HG03558 (cell line): ENCODE data around the gene GNAO1.
"Not testable (repeated sequence)": the region's sequence is repeated elsewhere in the genome, so short reads cannot be mapped to it uniquely, and the experiment has no call there.

ENCODE experiments used
- ATAC-seq: cut with Tn5 transposase; IDR thresholded peaks from one replicate; pipeline ENCODE4 v1.9.1; 2021; ENCODE audit warnings: moderate number of reproducible peaks; ENCODE audit not compliant: unreplicated experiment; ENCODE audit errors: extremely low read depth

Gene GNAO1

DNA sequence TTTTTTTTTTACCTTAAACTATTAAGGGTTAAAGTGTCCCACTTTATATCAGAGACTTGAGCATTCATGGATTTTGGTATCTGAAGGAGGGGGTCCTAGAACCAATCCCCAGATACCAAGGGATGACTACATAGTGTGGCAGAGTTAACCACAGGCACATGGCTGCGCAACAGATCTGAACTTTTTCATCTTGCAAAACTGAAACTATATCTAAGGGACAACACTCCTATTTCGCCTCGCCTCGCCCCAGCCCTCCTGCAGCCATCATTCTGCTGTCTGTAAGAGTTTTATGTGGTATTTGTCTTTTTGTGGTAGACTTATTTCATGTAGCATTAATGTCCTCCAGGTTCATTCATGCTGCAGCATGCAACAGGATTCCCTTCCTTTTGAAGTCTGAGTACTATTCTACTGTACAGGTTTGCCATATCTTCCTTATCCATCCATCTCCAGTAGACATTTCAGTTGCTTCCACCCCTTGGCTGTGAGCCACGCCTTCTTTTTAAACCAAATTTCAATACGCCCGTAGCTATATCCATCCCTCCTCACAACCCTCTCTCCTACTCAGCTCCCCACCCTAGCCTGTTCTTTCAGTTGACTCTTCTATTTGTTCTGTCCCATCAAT lies 180.8 kb downstream of the GNAO1 start:
- ATAC-seq, result no peak

DNA sequence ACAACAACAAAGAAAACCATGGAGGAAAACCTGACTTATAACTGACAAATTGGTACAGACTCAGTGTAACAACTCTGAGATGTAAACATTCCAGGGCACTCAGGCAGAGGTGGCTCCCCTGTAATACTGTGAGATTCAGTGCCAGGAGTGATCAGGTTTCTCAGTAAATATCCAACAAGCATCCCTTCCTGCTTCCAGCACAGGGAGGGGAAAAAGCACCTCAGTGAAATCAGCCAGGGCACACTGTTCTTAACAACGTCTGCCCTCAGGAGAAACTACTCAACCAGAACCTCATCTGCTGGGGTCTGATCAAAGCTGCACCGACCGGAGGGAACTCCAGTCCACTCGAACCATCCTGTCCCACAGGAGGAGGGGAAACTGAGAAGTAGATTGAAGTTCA lies 181.7 kb downstream of the GNAO1 start:
- no peak for ATAC-seq

DNA sequence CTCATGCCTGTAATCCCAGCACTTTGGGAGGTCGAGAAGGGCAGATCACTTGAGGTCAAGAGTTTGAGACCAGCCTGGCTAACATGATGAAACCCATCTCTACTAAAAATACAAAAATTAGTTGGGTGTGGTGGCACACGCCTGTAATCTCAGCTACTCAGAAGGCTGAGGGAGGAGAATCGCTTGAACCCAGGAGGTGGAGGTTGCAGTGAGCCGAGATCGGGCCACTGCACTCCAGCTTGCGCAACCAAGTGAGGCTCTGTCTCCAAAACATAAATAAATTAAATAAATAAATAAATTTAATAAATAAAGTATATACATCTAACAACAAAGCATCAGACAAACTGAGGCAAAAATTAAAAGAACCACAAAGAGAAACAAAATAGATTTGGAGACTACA lies 184.5 kb downstream of the GNAO1 start:
- not testable (repeated sequence) for ATAC-seq

DNA sequence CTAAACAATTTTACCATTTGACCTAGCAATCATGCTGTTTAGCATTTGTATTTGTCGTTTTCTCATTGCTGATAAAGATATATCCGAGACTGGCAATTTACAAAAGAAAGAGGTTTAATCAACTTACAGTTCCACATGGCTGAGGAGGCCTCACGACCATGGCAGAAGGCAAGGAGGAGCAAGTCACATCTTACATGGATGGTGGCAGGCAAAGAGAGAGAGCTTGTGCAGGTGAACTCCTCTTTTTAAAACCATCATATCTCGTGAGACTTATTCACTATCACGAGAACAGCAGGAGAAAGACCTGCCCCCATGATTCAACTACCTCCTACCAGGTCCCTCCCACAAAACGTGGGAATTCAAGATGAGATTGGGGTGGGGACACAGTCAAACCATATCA lies 187.8 kb downstream of the GNAO1 start:
- ATAC-seq, result not testable (repeated sequence)

DNA sequence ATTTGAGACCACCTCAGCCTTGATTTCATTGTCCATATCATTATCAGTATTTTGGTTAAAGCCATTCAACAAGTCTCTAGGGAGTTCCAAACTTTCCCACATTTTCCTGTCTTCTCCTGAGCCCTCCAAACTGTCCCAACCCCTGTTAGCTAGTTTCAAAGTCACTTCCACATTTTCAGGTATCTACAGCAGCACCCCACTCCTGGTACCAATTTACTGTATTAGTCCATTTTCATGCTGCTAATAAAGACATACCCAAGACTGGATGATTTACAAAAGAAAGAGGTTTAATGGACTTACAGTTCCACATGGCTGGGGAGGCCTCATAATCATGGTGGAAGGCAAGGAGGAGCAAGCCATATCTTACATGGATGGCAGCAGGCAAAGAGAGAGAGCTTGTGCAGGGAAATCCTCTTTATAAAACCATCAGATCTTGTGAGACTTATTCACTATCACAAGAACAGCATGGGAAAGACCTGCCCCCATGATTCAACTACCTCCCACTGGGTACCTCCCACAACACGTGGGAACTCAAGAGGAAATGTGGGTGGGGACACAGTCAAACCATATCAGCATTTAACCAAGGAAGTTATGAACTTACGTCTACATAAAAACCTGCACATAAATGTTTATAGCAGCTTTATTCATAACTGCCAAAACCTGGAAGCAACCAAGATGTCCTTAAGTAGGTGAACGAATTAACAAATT lies 189.6 kb downstream of the GNAO1 start:
- ATAC-seq, result not testable (repeated sequence)

DNA sequence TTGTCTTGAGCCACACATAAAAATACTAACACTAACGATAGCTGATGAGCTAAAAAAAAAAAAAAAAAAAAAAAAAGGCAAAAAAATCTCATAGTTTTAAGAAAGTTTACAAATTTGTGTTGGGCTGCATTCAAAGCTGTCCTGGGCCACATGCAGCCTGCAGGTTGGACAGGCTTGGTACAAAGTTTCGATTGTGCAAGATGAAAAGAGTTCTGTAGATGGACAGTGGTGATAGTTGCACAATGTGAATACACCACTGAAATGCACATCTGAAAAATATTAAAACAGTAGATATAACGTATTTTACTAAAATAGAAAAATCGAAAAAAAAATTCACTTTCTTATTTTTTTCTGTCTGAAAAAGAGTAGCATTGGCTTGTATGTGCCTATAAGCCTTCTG lies 191.2 kb downstream of the GNAO1 start:
- no peak for ATAC-seq

DNA sequence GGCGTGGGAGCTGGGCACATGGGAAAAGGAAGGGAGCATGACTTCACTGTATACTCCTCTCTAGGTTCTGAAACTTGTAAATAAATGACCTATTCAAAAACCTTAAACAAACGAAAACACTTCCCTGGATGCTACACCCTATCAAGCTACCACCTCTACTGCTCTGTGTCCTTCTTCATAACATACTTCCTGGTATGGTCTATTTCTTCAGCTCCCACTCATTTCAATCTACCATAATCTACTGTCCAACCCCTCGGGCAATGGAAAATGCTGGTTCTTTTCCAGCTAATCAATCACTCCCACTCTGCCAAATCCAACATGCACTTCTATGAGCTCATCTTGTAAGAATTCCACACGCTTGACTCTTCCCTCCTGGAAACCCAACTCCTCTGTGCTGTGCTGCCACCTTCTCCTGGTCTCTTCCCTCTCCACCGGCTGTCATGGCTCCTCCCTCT lies 191.6 kb downstream of the GNAO1 start:
- ATAC-seq, result no peak

DNA sequence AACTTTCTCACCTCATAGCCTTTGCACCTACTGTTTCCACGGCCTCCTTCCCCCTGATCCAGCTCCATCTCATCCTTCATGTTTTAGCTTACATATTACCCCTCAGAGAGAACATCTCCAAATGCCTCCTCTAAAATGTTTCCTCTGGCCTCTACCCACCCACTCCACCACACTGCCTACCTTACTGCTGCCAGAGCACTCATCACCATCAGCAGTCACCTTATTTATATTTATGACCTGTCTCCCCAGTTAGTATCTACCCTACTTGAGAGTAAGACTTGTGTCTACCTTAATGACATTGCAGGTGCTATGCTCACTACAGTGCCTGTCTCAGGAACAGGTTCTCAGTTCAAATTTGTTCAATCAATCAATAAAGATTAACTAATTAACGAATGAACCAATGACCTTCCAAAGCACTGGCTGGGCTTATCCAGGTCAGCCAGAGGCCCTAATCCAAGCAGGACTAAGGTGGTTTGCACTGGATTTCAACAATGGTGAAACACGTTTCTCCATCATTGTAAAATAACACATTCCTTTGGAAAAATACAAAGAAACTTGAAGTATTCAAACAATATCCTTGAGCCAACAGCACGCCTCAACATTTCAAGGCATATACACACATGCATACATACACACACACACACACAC lies 192.9 kb downstream of the GNAO1 start:
- ATAC-seq, result no peak

DNA sequence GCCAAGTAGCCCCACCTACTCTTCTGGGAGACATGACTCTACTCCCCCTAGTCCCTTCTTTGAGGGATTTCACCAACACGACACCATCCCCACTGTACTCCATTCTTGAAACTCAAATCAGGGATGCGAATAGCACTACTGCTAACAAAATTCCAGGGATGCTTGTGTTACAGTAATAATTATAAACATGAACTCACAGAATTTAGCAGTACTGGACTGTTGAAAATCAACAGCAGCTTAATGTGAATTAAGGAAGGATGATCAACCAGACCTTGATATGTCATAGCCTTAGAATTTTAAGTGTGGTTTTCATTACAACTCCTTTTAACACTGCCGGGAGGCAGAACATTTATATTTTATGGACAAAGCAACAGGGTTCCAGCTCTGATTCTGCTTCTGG lies 196.1 kb downstream of the GNAO1 start:
- no peak for ATAC-seq

DNA sequence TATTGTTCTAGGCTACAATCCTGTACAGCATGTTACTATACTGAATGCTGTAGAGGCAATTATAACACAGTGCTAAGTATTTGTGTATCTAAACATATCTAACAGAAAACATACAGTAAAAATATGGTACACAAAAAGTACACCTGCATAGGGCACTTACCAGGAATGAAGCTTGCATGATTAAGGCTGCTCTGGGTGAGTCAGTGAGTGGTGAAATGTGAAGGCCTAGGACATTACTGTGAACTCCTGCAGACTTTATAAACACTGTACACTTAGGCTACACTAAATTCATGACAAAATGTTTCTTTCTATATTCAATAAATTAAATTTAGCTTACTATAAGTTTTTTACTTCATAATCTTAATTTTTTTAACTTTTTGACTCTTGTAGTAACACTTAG lies 196.9 kb downstream of the GNAO1 start:
- ATAC-seq, result no peak

DNA sequence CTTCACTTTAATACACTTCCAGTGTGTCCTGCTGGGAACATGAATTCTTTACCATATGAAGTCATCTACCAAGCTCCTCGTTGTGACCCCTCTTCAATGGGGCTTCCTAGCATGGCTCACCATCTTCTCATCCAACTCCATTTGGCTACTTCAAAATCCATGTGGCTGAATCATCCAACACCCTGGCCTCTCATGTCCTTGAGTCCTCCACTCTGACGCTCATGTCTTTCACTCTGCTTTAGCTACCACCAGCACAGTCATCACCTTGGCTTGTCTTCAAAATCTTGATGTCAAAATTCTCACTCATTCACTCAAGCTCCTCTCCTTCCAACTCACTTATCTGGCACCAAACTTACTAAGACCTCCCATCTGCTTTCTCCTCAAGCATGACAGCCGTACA lies 198.3 kb downstream of the GNAO1 start:
- no peak for ATAC-seq

DNA sequence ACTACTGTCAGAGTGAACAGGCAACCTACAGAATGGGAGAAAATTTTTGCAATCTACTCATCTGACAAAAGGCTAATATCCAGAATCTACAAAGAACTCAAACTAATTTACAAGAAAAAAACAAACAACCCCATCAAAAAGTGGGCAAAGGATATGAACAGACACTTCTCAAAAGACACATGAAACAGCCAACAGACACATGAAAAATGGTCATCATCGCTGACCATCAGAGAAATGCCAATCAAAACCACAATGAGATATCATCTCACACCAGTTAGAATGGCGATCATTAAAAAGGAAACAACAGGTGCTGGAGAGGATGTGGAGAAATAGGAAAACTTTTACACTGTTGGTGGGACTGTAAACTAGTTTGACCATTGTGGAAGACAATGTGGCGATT lies 205.4 kb downstream of the GNAO1 start:
- ATAC-seq, result not testable (repeated sequence)

DNA sequence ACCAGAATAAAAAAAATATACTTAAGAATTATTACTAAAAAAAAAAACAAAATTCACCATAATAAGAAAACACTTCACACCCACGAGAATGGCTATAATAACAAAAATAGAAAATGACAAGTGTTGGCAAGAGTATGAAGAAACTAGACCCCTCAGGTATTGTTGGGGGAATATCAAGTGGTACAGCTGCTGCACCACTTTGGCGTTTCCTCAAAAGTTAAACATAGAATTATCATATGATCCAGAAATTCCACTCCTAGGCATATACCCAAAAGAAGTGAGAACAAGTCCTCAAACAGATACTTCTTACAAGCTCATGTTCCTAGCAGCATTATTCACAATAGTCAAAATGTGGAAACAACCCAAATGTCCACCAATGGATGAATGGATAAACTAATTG lies 207.8 kb downstream of the GNAO1 start:
- ATAC-seq, result no peak

DNA sequence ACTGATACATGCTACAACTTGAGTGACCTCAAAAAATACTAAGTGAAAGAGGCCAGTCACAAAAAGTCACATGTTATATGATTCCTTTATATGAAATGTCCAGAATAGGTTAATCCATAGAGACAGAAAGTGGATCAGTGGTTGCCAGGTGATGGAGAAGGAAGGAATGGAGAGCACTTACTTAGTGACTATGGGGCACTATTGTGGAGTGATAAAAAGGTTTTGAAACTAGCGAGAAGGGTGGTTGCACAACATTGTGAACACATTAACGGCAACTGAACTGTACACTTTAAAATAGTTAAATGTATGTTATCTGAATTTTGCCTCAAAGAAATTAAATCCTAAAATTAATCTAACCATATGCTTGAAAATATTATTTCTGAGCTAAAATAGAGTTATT lies 208.2 kb downstream of the GNAO1 start:
- no peak for ATAC-seq

DNA sequence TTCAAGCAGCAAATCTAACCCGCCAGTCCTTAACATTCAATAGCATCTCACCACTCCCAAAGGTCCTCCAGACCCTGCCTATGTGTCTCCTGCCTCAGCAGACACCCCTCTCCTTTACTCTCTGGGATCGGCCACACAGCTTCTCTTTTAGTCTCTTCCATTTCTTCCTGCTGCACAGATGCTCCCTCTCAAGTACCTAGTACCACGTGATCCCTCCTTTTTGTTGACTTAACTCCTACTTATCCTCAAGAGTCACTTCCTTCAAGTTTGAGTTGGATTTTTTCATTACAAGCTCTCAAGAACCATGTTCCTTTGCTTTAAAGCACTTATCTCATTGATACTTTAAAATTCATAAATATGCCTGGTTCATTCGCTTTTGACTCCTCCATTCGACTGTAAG lies 209.2 kb downstream of the GNAO1 start:
- no peak for ATAC-seq

DNA sequence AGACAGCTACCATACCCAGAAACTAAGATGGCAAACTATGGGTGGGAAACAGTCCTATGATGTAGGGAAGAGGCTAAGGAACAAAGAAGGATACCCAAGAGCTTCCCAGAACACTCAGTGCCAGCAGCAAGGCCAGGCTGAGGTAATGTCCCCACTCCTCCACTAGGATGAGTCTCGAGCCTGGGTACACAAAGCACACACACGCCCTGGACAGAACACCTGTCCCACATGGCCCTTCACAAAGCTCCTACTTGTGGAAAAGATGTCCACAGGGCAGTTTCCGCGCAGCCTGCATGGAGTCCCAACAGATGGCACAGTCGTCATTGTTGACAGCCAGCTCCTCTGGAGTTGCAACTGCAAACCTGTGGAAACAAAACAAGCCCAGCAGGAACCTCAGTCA lies 210.2 kb downstream of the GNAO1 start:
- ATAC-seq, result no peak

DNA sequence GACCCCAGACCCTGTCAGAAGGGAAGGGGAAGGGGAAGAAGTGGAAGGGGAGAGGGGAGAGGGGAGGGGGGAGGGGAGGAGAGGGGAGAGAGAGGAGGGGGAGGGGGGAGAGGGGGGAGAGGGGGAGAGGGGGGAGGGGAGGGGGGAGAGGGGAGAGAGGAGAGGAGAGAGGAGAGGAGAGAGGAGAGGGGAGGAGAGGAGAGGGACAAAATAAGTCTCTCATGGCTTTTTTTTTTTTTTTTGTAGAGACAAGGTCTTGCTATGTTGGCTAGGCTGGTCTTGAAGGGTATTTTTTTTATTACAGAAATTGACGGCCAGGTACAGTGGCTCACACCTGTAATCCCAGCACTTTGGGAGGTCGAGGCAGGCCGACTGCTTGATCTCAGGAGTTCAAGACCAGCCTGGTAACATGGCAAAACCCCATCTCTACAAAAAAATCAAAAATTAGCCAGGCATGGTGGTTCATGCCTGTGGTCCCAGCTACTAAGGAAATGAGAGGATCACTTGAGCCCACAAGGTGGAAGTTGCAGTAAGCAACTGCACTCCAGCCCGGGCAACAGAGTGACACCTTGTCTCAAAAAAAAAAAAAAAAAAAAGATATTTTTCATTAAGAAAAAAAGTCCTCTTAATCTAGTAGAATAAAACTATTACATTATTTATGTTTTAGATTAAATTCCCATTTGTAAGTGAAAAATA lies 214.8 kb downstream of the GNAO1 start:
- ATAC-seq, result no peak
